ENCODE measurements around the gene GSAP. TPM values are rescaled to one million over a fixed set of nuclear protein-coding genes. Genes with fewer than 3 reads are reported as not detected.

GSAP gene
- total RNA-seq, 1 experiment from 2014 or later: 2.0 TPM

DNA sequence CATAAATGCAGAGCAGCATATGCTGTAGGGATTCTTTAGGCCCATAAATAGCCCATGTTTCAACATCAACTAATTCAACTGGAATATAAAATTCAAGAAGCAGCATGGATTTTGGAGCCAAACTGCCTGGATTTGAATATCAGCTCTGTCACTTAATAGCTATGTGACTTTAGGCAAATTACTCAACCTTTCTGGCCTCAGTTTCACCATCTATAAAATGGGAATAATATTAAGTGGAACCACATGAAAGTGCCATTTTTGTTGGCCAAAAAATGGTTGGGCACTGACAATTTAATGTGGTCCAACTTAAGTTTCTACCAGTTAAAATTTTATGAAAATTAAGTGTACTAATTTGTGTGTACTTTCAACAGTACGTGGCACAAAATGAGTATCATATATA is 98.1 kb downstream of the GSAP start (continued):
- TF ChIP-seq, protein P1, sequence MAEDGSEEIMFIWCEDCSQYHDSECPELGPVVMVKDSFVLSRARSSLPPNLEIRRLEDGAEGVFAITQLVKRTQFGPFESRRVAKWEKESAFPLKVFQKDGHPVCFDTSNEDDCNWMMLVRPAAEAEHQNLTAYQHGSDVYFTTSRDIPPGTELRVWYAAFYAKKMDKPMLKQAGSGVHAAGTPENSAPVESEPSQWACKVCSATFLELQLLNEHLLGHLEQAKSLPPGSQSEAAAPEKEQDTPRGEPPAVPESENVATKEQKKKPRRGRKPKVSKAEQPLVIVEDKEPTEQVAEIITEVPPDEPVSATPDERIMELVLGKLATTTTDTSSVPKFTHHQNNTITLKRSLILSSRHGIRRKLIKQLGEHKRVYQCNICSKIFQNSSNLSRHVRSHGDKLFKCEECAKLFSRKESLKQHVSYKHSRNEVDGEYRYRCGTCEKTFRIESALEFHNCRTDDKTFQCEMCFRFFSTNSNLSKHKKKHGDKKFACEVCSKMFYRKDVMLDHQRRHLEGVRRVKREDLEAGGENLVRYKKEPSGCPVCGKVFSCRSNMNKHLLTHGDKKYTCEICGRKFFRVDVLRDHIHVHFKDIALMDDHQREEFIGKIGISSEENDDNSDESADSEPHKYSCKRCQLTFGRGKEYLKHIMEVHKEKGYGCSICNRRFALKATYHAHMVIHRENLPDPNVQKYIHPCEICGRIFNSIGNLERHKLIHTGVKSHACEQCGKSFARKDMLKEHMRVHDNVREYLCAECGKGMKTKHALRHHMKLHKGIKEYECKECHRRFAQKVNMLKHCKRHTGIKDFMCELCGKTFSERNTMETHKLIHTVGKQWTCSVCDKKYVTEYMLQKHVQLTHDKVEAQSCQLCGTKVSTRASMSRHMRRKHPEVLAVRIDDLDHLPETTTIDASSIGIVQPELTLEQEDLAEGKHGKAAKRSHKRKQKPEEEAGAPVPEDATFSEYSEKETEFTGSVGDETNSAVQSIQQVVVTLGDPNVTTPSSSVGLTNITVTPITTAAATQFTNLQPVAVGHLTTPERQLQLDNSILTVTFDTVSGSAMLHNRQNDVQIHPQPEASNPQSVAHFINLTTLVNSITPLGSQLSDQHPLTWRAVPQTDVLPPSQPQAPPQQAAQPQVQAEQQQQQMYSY (CRISPR knock-in tag; IDR thresholded peaks at IDR 0.05): no peak

DNA sequence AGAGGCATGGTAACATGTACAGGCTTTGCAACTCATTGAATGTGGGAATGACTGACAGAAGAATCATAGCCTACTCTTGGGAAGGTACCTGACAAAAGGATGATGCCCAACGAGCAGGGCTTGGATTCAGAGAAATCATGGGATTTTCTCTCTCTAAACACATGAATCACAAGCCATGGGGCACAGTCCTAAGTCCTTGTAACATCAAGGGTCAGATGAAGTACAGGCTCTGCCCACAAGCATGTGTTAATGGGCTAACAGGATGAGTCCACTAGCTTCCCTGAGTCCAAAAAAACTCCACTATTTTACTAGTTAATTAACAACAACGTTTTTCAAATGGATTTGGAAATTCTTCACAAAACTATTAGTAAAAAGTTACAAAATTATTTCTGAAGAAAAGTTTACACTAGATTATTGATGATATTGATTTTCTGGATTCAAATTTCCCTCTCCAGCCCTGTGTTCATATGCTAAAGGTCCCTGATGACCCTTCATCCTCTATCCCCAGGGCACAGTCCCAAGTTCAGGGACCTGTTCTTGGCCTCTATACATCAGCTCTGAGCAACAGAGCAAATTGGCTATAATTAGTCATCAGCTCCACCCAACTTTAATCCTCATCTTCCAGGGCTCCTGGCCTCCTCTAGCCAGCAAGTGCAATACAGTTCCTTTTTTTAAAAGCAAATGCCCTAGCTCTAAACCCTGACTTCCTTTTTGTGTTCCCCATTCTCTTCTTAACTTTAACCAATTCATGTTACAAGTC is 99.8 kb downstream of the GSAP start:
- ATAC-seq (no peak), DNase-seq (ENCODE audit: low spot score) (no peak)
- TF ChIP-seq OVOL2 (CRISPR knock-in tag; IDR thresholded peaks at IDR 0.05; ENCODE audit: borderline replicate concordance): no peak
- Mint-ChIP-seq H3K36me3 (no peaks in the 10 kb centered on the region), H3K9me3 (no peaks in the 10 kb centered on the region), H3K4me3 (no peak overlapping the region), H3K4me1 (no peaks in the 10 kb centered on the region), H3K27ac (no peak overlapping the region), H3K27me3 (ENCODE audit: low read depth) (no peaks in the 10 kb centered on the region)
- CTCF ChIA-PET: no interaction called here
- POLR2A ChIA-PET: interaction anchor here (0.6 kb wide), 1 partner anchor 83 kb away, joined by 3 read pairs; no protein-coding TSS in a partner anchor

DNA sequence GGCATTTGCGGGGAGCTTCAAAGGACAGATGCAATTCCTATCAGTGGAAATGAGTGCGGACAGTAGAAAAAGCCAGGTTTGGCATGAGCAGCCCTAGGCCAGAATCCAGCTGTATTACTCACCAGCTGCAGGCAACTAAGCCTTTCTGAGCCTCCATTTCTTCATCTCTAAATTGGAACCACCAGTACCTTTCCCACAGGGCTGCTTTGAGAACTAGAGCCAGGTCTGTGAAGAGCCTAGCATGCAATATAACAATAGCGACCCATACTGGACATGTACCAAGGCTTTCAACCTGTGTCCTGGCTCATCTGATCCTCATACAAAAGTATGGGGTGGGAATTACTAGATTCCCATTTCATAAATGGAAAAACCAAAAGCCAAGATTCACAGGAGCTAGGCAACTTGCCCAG is 101.0 kb downstream of the GSAP start:
- POLR2A ChIA-PET: no interaction called here
- H3K9me3 Mint-ChIP-seq: no peaks in the 10 kb centered on the region
- H3K27ac Mint-ChIP-seq: no peak overlapping the region
- DNase-seq (ENCODE audit: low spot score): no peak
- no peak overlapping the region for H3K4me3 Mint-ChIP-seq
- CTCF ChIA-PET: no interaction called here
- ATAC-seq: no peak
- TF ChIP-seq, protein P2, sequence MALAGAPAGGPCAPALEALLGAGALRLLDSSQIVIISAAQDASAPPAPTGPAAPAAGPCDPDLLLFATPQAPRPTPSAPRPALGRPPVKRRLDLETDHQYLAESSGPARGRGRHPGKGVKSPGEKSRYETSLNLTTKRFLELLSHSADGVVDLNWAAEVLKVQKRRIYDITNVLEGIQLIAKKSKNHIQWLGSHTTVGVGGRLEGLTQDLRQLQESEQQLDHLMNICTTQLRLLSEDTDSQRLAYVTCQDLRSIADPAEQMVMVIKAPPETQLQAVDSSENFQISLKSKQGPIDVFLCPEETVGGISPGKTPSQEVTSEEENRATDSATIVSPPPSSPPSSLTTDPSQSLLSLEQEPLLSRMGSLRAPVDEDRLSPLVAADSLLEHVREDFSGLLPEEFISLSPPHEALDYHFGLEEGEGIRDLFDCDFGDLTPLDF (CRISPR knock-in tag; IDR thresholded peaks at IDR 0.05): no peak
- TF ChIP-seq ZNF671 (CRISPR knock-in tag; IDR thresholded peaks at IDR 0.05) (no peak), NFATC4 (CRISPR knock-in tag; IDR thresholded peaks at IDR 0.05) (no peak), SP1 (CRISPR knock-in tag; conservative IDR thresholded peaks at IDR 0.05) (no peak), FOXK1 (CRISPR knock-in tag; IDR thresholded peaks at IDR 0.05) (no peak), CBFB (CRISPR knock-in tag; IDR thresholded peaks at IDR 0.05; ENCODE audit: low read depth) (no peak), TEAD1 (CRISPR knock-in tag; IDR thresholded peaks at IDR 0.05) (no peak), ETV6 (CRISPR knock-in tag; IDR thresholded peaks at IDR 0.05) (no peak), GRHL2 (CRISPR knock-in tag; IDR thresholded peaks at IDR 0.05; ENCODE audit: insufficient replicate concordance, severe bottlenecking) (no peak)
- TF ChIP-seq, protein P3, sequence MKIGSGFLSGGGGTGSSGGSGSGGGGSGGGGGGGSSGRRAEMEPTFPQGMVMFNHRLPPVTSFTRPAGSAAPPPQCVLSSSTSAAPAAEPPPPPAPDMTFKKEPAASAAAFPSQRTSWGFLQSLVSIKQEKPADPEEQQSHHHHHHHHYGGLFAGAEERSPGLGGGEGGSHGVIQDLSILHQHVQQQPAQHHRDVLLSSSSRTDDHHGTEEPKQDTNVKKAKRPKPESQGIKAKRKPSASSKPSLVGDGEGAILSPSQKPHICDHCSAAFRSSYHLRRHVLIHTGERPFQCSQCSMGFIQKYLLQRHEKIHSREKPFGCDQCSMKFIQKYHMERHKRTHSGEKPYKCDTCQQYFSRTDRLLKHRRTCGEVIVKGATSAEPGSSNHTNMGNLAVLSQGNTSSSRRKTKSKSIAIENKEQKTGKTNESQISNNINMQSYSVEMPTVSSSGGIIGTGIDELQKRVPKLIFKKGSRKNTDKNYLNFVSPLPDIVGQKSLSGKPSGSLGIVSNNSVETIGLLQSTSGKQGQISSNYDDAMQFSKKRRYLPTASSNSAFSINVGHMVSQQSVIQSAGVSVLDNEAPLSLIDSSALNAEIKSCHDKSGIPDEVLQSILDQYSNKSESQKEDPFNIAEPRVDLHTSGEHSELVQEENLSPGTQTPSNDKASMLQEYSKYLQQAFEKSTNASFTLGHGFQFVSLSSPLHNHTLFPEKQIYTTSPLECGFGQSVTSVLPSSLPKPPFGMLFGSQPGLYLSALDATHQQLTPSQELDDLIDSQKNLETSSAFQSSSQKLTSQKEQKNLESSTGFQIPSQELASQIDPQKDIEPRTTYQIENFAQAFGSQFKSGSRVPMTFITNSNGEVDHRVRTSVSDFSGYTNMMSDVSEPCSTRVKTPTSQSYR (CRISPR knock-in tag; IDR thresholded peaks at IDR 0.05): no peak
- TF ChIP-seq, protein P4, sequence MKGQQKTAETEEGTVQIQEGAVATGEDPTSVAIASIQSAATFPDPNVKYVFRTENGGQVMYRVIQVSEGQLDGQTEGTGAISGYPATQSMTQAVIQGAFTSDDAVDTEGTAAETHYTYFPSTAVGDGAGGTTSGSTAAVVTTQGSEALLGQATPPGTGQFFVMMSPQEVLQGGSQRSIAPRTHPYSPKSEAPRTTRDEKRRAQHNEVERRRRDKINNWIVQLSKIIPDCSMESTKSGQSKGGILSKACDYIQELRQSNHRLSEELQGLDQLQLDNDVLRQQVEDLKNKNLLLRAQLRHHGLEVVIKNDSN (CRISPR knock-in tag; IDR thresholded peaks at IDR 0.05): no peak
- TF ChIP-seq, protein P5, sequence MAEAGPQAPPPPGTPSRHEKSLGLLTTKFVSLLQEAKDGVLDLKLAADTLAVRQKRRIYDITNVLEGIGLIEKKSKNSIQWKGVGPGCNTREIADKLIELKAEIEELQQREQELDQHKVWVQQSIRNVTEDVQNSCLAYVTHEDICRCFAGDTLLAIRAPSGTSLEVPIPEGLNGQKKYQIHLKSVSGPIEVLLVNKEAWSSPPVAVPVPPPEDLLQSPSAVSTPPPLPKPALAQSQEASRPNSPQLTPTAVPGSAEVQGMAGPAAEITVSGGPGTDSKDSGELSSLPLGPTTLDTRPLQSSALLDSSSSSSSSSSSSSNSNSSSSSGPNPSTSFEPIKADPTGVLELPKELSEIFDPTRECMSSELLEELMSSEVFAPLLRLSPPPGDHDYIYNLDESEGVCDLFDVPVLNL (CRISPR knock-in tag; IDR thresholded peaks at IDR 0.05; ENCODE audit: borderline replicate concordance, low read depth): no peak
- TF ChIP-seq, protein P6, sequence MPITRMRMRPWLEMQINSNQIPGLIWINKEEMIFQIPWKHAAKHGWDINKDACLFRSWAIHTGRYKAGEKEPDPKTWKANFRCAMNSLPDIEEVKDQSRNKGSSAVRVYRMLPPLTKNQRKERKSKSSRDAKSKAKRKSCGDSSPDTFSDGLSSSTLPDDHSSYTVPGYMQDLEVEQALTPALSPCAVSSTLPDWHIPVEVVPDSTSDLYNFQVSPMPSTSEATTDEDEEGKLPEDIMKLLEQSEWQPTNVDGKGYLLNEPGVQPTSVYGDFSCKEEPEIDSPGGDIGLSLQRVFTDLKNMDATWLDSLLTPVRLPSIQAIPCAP (CRISPR knock-in tag; IDR thresholded peaks at IDR 0.05): no peak
- TF ChIP-seq, protein P7, sequence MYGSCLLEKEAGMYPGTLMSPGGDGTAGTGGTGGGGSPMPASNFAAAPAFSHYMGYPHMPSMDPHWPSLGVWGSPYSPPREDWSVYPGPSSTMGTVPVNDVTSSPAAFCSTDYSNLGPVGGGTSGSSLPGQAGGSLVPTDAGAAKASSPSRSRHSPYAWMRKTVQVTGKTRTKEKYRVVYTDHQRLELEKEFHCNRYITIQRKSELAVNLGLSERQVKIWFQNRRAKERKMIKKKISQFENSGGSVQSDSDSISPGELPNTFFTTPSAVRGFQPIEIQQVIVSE (CRISPR knock-in tag; IDR thresholded peaks at IDR 0.05; ENCODE audit: borderline replicate concordance): no peak
- peaks cover 3% of the 10 kb centered on the region for H3K4me1 Mint-ChIP-seq
- H3K27me3 Mint-ChIP-seq (ENCODE audit: low read depth): no peaks in the 10 kb centered on the region
- no peaks in the 10 kb centered on the region for H3K36me3 Mint-ChIP-seq
